ENCODE results near the gene PCDH15. TPM values are rescaled to one million over a fixed set of nuclear protein-coding genes. Genes with fewer than 3 reads are reported as not detected.
"Not testable (repeated sequence)": the region's sequence is repeated elsewhere in the genome, so short reads cannot be mapped to it uniquely, and the experiment has no call there.

PCDH15 gene
- total RNA-seq, 3 donors from 2014 or later: 0.38 TPM; not detected in 2

DNA sequence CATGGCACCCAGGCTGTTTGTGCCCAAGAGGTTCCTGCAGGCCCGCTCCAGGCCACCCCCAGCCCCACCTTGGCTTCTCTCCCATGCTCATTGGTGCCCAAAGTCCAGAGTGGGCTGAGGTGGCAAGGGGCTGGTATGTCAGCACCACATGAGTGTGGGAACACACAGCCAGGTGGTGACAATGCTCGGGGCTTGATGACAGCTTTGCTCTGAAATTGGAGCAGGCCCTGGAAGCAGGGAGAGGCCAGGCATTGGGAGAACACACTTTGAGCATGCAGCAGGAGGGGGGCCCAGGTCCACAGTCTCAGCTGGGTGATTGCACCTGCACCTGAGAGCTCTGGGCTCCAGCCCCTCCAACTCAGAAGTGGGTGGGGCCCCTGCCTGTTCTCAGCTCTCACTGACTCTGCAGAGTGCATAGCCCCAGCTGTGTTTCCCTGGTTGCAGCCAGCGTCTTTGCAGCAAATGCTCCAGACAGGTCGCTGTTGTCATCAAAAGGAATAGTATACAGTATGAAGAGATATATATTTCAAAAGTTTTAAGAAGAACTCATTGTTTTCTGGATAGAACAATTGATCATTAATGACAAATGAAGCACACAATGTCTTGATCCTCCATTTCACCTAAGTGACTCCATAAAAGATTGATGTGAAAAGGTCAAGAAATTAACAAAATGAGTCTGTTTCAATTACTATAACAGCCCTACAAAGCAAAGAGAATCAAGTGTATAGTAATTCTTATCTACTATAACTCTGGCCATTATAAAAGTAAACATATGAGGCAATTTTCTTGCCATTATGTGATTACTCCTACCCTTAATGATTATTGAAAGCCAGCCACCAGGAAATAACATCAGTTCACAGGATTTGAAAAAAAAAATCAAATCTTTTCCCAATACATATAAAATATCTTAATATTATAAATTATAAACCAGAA is 848.1 kb downstream of the PCDH15 start:
- no peaks in the 10 kb centered on the region for H3K4me1 ChIP-seq (ENCODE audit: low read depth)
- intact Hi-C loops (cut with DNase I, micrococcal nuclease): no loop called here
- no peaks in the 10 kb centered on the region for H3K36me3 ChIP-seq (ENCODE audit: low read depth)
- ATAC-seq (no peak), DNase-seq (no peak)
- no peak overlapping the region for H3K4me3 ChIP-seq
- TF ChIP-seq, protein P1, sequence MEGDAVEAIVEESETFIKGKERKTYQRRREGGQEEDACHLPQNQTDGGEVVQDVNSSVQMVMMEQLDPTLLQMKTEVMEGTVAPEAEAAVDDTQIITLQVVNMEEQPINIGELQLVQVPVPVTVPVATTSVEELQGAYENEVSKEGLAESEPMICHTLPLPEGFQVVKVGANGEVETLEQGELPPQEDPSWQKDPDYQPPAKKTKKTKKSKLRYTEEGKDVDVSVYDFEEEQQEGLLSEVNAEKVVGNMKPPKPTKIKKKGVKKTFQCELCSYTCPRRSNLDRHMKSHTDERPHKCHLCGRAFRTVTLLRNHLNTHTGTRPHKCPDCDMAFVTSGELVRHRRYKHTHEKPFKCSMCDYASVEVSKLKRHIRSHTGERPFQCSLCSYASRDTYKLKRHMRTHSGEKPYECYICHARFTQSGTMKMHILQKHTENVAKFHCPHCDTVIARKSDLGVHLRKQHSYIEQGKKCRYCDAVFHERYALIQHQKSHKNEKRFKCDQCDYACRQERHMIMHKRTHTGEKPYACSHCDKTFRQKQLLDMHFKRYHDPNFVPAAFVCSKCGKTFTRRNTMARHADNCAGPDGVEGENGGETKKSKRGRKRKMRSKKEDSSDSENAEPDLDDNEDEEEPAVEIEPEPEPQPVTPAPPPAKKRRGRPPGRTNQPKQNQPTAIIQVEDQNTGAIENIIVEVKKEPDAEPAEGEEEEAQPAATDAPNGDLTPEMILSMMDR (IDR thresholded peaks at IDR 0.05): no peak
- H3K9me3 ChIP-seq: no peaks in the 10 kb centered on the region

DNA sequence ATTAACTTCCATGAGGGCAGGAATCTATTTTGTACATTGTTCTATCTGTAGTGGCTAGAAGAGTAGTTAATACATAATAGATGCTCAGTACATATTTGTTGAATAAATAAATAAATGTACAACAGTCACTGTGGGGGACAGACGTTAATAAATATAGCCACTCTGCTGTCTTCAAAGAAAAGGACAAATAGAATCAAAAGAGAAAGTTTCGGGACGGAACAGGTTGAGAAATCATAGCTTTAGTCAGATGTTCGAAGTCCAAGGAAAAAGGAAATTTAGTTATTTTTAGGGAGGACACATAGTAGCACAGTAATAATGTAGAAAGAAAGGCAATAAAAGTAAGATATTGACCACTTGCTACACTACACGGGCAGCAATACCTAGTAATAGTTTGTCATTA is 861.4 kb downstream of the PCDH15 start:
- H3K4me3 ChIP-seq: no peak overlapping the region
- DNase-seq (no peak), ATAC-seq (no peak)
- H3K36me3 ChIP-seq (ENCODE audit: low read depth): no peaks in the 10 kb centered on the region
- H3K4me1 ChIP-seq (ENCODE audit: low read depth): no peaks in the 10 kb centered on the region
- intact Hi-C loops (cut with DNase I, micrococcal nuclease): no loop called here
- no peaks in the 10 kb centered on the region for H3K9me3 ChIP-seq
- TF ChIP-seq, protein P1 (IDR thresholded peaks at IDR 0.05): no peak

DNA sequence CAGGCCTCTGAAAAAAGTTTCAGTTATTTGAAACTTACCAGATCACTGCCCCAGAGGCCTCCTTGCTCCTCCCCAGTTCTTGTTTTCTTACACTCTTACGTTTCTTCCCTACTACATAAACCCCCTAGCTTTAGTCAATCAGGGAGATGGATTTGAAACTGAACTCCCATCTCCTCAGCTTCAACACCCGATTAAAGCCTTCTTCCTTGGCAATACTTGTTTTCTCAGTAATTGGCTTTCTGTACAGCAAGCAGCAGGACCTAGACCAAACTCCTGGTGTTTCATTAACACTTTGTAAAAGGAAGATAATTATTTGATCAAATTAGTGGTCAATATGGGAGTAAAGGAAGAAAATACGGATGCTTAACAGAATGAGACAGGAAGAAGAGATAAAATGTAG is 870.4 kb downstream of the PCDH15 start:
- Histone ChIP-seq H3K9me3 (no peaks in the 10 kb centered on the region), H3K36me3 (ENCODE audit: low read depth) (no peaks in the 10 kb centered on the region), H3K4me1 (ENCODE audit: low read depth) (no peaks in the 10 kb centered on the region), H3K4me3 (no peak overlapping the region)
- DNase-seq (no peak), ATAC-seq (no peak)
- intact Hi-C loops (cut with DNase I, micrococcal nuclease): no loop called here
- TF ChIP-seq, protein P1 (IDR thresholded peaks at IDR 0.05): no peak

DNA sequence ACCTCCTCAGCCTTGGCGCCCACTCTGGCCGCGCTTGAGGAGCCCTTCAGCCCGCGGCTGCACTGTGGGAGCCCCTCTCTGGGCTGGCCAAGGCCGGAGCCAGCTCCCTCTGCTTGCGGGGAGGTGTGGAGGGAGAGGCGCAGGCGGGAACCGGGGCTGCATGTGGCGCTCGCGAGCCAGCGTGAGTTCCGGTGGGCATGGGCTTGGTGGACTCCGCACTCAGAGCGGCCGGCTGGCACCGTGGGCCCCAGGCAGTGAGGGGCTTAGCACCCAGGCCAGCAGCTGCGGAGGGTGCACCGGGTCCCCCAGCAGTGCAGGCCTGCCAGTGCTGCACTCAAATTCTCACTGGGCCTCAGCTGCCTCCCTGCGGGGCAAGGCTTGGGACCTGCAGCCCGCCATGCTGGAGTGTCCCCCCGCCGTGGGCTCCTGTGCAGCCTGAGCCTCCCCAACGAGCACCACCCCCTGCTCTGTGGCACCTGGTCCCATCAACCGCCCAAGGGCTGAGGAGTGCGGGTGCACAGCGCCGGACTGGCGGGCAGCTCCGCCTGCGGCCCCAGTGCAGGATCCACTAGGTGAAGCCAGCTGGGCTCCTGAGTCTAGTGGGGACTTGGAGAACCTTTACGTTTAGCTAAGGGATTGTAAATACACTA is 876.9 kb downstream of the PCDH15 start:
- H3K4me3 ChIP-seq; intact Hi-C loops (cut with DNase I, micrococcal nuclease); H3K36me3 ChIP-seq (ENCODE audit: low read depth); ATAC-seq; H3K9me3 ChIP-seq; H3K4me1 ChIP-seq (ENCODE audit: low read depth): not testable (repeated sequence)
- peak in 1 of 3 donors; percentile 45 for DNase-seq

DNA sequence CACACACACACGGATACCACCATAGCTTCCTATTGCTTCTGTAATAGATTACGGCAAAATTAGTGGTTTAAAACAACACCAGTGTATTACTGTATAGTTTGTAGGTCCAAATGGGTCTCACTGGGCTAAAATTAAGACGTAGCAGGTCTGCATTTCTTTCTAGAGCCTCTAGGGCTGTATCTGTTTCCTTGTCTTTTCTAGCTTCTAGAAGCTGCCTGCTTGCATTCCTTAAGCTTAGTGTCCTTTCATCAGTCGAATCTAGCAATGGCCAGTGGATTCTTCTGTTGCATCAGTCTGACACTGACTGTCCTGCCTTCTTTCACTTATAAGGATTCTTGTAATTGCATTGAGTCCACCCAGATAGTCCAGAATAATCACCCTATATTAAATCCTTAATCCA is 882.3 kb downstream of the PCDH15 start:
- ATAC-seq (no peak), DNase-seq (no peak)
- Histone ChIP-seq H3K4me3 (no peak overlapping the region), H3K4me1 (ENCODE audit: low read depth) (no peaks in the 10 kb centered on the region), H3K9me3 (no peaks in the 10 kb centered on the region), H3K36me3 (ENCODE audit: low read depth) (no peaks in the 10 kb centered on the region)
- TF ChIP-seq, protein P1 (IDR thresholded peaks at IDR 0.05): no peak
- intact Hi-C loops (cut with DNase I, micrococcal nuclease): no loop called here

DNA sequence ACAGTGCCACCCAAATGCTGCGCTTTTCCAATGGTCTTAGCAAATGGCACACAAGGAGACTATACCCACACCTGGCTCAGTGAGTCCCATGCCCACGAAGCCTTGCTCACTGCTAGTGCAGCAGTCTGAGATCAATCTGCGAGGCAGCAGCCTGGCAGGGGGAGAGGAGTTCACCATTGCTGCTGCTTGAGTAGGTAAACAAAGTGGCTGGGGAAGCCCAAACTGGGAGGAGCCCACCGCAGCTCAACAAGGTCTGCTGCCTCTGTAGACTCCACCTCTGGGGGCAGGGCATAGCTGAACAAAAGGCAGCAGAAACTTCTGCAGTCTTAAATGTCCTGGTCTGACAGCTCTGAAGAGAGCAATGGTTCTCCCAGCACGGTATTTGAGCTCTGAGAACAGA is 891.2 kb downstream of the PCDH15 start:
- TF ChIP-seq, protein P1 (IDR thresholded peaks at IDR 0.05): no peak
- Histone ChIP-seq H3K9me3 (no peaks in the 10 kb centered on the region), H3K4me3 (no peak overlapping the region), H3K36me3 (ENCODE audit: low read depth) (no peaks in the 10 kb centered on the region), H3K4me1 (ENCODE audit: low read depth) (no peaks in the 10 kb centered on the region)
- no peak for ATAC-seq
- intact Hi-C loops (cut with DNase I, micrococcal nuclease): no loop called here
- DNase-seq: no peak

Data from mucosa of descending colon (tissue), 3 donors.